ENCODE measurements around the gene RFT1. TPM values are rescaled to one million over a fixed set of nuclear protein-coding genes. Genes with fewer than 3 reads are reported as not detected.

The RFT1 gene
- total RNA-seq, 3 donors from 2014 or later: 14.7 to 18.7 (median 15.2) TPM

GRCh38 chr3:53166206-53166605 lies 36.0 kb upstream of the RFT1 start:
- Histone ChIP-seq H3K9me3 (no peaks in the 10 kb centered on the region), H3K4me3 (no peak overlapping the region), H3K36me3 (ENCODE audit: low read depth) (no peaks in the 10 kb centered on the region), H3K4me1 (ENCODE audit: low read depth) (peaks cover 22% of the 10 kb centered on the region)
- ATAC-seq (no peak), DNase-seq (no peak)
- intact Hi-C loops (cut with DNase I, micrococcal nuclease): no loop called here
- TF ChIP-seq CTCF (IDR thresholded peaks at IDR 0.05): no peak

- no peaks in the 10 kb centered on the region for H3K36me3 ChIP-seq (ENCODE audit: low read depth)
- no peaks in the 10 kb centered on the region for H3K9me3 ChIP-seq
- intact Hi-C loops (cut with DNase I, micrococcal nuclease): no loop called here
- no peak for TF ChIP-seq CTCF (IDR thresholded peaks at IDR 0.05)
- H3K4me3 ChIP-seq: no peak overlapping the region
- H3K4me1 ChIP-seq (ENCODE audit: low read depth): peaks cover 21% of the 10 kb centered on the region
- DNase-seq (no peak), ATAC-seq (no peak)
Measured at GRCh38 chr3:53164911-53165310, 34.7 kb upstream of the RFT1 start.

GRCh38 chr3:53163444-53164387 lies 33.5 kb upstream of the RFT1 start:
- Histone ChIP-seq H3K36me3 (ENCODE audit: low read depth) (no peaks in the 10 kb centered on the region), H3K4me3 (no peak overlapping the region), H3K9me3 (no peaks in the 10 kb centered on the region), H3K4me1 (ENCODE audit: low read depth) (peaks cover 31% of the 10 kb centered on the region)
- intact Hi-C loops (cut with DNase I, micrococcal nuclease): no loop called here
- ATAC-seq (no peak), DNase-seq (no peak)
- no peak for TF ChIP-seq CTCF (IDR thresholded peaks at IDR 0.05)

GRCh38 chr3:53162672-53163443 lies 32.6 kb upstream of the RFT1 start:
- no peaks in the 10 kb centered on the region for H3K36me3 ChIP-seq (ENCODE audit: low read depth)
- no peak for TF ChIP-seq CTCF (IDR thresholded peaks at IDR 0.05)
- peak; percentile 6 for ATAC-seq
- no peak overlapping the region for H3K4me3 ChIP-seq
- DNase-seq: peak; percentile 62 to 81 (median 63)
- no peaks in the 10 kb centered on the region for H3K9me3 ChIP-seq
- H3K4me1 ChIP-seq (ENCODE audit: low read depth): peaks cover 40% of the 10 kb centered on the region
- intact Hi-C loops (cut with DNase I, micrococcal nuclease): no loop called here

GRCh38 chr3:53161820-53162671 lies 31.8 kb upstream of the RFT1 start:
- DNase-seq (peak in 2 of 3 donors; percentile 69 to 76), ATAC-seq (no peak)
- H3K4me3 ChIP-seq: peak overlapping the region; percentile 87
- intact Hi-C loops (cut with DNase I, micrococcal nuclease): no loop called here
- no peak for TF ChIP-seq CTCF (IDR thresholded peaks at IDR 0.05)
- H3K9me3 ChIP-seq: no peaks in the 10 kb centered on the region
- no peaks in the 10 kb centered on the region for H3K36me3 ChIP-seq (ENCODE audit: low read depth)
- peaks cover 45% of the 10 kb centered on the region for H3K4me1 ChIP-seq (ENCODE audit: low read depth)
